Esophagus squamous epithelium (tissue), 4 donors: ENCODE results near the gene CEND1. TPM values are rescaled to one million over a fixed set of nuclear protein-coding genes. Genes with fewer than 3 reads are reported as not detected.

Source experiments
- small RNA-seq, 4 donors: library from RNA; depleted of rRNA; stranded (forward); fragments of <200 nt; gene quantifications; one replicate each; pipeline ENCODE3, GENCODE V24; 2016
- total RNA-seq, 4 donors: library from RNA; depleted of rRNA; stranded (reverse); fragments of >200 nt; gene quantifications; one replicate each; pipeline ENCODE4 v1.1.0, GENCODE V29; 2016

Gene CEND1
- total RNA-seq, 4 donors from 2014 or later: 0.15 TPM; not detected in 3

Small RNA genes within 50 kb of the gene (small RNA-seq; reads per million reads assigned to genes)
- 0 reads per million in 4 donors for gene SNORA52

Other genes with a start within 250 kb of the CEND1 start
- gene LMNTD2, start 229.4 kb downstream of the CEND1 start, total RNA-seq: 1 to 10 TPM; 2.1 to 4.6 (median 3.8) TPM
- 10 to 100 TPM; 35.7 to 54.0 (median 44.4) TPM for gene RASSF7, start 229.1 kb downstream of the CEND1 start, total RNA-seq
- 10 to 100 TPM; 11.7 to 30.6 (median 24.2) TPM for gene PHRF1, start 213.6 kb downstream of the CEND1 start, total RNA-seq
- 10 to 100 TPM; 16.9 to 26.3 (median 20.2) TPM for gene IRF7, start 174.1 kb downstream of the CEND1 start, total RNA-seq
- gene CDHR5, start 165.1 kb downstream of the CEND1 start, total RNA-seq: not detected
- 1 to 10 TPM in 1 of 4 donors, not detected in 3; 5.3 TPM for gene SCT, start 162.9 kb downstream of the CEND1 start, total RNA-seq
- under 1 TPM in 1 of 4 donors, not detected in 3; 0.76 TPM for gene DRD4, start 152.8 kb downstream of the CEND1 start, total RNA-seq
- gene DEAF1, start 94.9 kb downstream of the CEND1 start, total RNA-seq: 10 to 100 TPM; 18.3 to 45.0 (median 25.4) TPM
- gene TMEM80, start 94.3 kb downstream of the CEND1 start, total RNA-seq: 10 to 100 TPM; 16.1 to 55.3 (median 18.1) TPM
- 100 to 1,000 TPM; 163 to 367 (median 238) TPM for gene EPS8L2, start 83.9 kb downstream of the CEND1 start, total RNA-seq
- 100 to 1,000 TPM; 311 to 629 (median 504) TPM for gene TALDO1, start 42.6 kb downstream of the CEND1 start, total RNA-seq
- 10 to 100 TPM; 20.2 to 38.7 (median 21.6) TPM for gene GATD1, start 12.6 kb downstream of the CEND1 start, total RNA-seq
- gene SLC25A22, start 8.2 kb upstream of the CEND1 start, total RNA-seq: 10 to 100 TPM in 2 of 4 donors, 1 to 10 TPM in 2; 4.0 to 14.7 (median 9.8) TPM
- 10 to 100 TPM in 3 of 4 donors, 1 to 10 TPM in 1; 9.3 to 14.3 (median 10.6) TPM for gene PIDD1, start 15.1 kb upstream of the CEND1 start, total RNA-seq
- 100 to 1,000 TPM; 232 to 871 (median 490) TPM for gene RPLP2, start 19.9 kb upstream of the CEND1 start, total RNA-seq
- 10 to 100 TPM; 14.2 to 42.7 (median 26.0) TPM for gene PNPLA2, start 28.8 kb upstream of the CEND1 start, total RNA-seq
- gene CRACR2B, start 37.8 kb upstream of the CEND1 start, total RNA-seq: 1 to 10 TPM in 3 of 4 donors, under 1 TPM in 1; 0.48 to 5.7 (median 3.5) TPM
- 100 to 1,000 TPM in 1 of 4 donors, 10 to 100 TPM in 3; 87.6 to 118 (median 94.0) TPM for gene CD151, start 42.9 kb upstream of the CEND1 start, total RNA-seq
- gene POLR2L, start 52.4 kb upstream of the CEND1 start, total RNA-seq: 10 to 100 TPM; 45.6 to 90.3 (median 64.7) TPM
- 10 to 100 TPM in 3 of 4 donors, 1 to 10 TPM in 1; 6.8 to 59.7 (median 19.0) TPM for gene TSPAN4, start 52.8 kb upstream of the CEND1 start, total RNA-seq
- 10 to 100 TPM; 58.2 to 63.4 (median 61.3) TPM for gene CHID1, start 120.7 kb upstream of the CEND1 start, total RNA-seq
- gene AP2A2, start 135.8 kb upstream of the CEND1 start, total RNA-seq: 10 to 100 TPM; 19.8 to 48.6 (median 28.5) TPM
- gene MUC6, start 246.6 kb upstream of the CEND1 start, total RNA-seq: under 1 TPM in 1 of 4 donors, not detected in 3; 0.19 TPM